B cell (primary cell): ENCODE results near the gene SLC36A1.

ENCODE experiments used
- EZH2 ChIP-seq: IDR thresholded peaks from 2 replicates; pipeline ENCODE4 v1.6.1; 2012; ENCODE audit warnings: borderline replicate concordance, low read depth, mild to moderate bottlenecking, moderate library complexity, low read length; ENCODE audit not compliant: insufficient read depth, poor library complexity, severe bottlenecking
- TF ChIP-seq, protein P1 (sequence below): fragments of 200-600 bp; IDR thresholded peaks from one replicate; pipeline ENCODE4 v1.8.0; 2022; ENCODE audit warnings: antibody characterized with exemption, mild to moderate bottlenecking

- TF ChIP-seq, protein P1, sequence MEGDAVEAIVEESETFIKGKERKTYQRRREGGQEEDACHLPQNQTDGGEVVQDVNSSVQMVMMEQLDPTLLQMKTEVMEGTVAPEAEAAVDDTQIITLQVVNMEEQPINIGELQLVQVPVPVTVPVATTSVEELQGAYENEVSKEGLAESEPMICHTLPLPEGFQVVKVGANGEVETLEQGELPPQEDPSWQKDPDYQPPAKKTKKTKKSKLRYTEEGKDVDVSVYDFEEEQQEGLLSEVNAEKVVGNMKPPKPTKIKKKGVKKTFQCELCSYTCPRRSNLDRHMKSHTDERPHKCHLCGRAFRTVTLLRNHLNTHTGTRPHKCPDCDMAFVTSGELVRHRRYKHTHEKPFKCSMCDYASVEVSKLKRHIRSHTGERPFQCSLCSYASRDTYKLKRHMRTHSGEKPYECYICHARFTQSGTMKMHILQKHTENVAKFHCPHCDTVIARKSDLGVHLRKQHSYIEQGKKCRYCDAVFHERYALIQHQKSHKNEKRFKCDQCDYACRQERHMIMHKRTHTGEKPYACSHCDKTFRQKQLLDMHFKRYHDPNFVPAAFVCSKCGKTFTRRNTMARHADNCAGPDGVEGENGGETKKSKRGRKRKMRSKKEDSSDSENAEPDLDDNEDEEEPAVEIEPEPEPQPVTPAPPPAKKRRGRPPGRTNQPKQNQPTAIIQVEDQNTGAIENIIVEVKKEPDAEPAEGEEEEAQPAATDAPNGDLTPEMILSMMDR, result no peak
- no peak for TF ChIP-seq EZH2
These were observed 48.7 kb downstream of the SLC36A1 start for GRCh38 chr5:151496041-151496484.
